HepG2 (cell line): ENCODE measurements around the gene ST8SIA6. TPM values are rescaled to one million over a fixed set of nuclear protein-coding genes. Genes with fewer than 3 reads are reported as not detected.

Experiments
- ATAC-seq: fragments of 200-7000 bp; cut with Tn5 transposase; 3 replicates; pipeline ENCODE4 v1.9.1; 2020; ENCODE audit warnings: mild to moderate bottlenecking, moderate library complexity
- BruUV-seq: library from RNA; stranded (reverse); fragments of 400-500 nt; replicated peaks from 2 replicates; lab custom pipeline; 2021; lab: Mats Ljungman, UMichigan
- CTCF ChIA-PET: fragments of 300-600 bp; formaldehyde crosslinking; extraction: SDS; loops from one replicate; lab custom pipeline; 2021; ENCODE audit warnings: low total read pairs, inconsistent platforms, low intra/inter-chr PET ratio; lab: Yijun Ruan, JAX
- POLR2A ChIA-PET: fragments of 350-600 bp; sonication (Branson Sonifier 250); formaldehyde crosslinking; loops from one replicate; lab custom pipeline; 2020; ENCODE audit warnings: antibody characterized with exemption, inconsistent platforms; lab: Yijun Ruan, JAX
- DNase-seq: peaks from one replicate; pipeline ENCODE4 v3.0.0-alpha.2; 2015; ENCODE audit warnings: low spot score
- FAIRE-seq: peaks from 3 replicates; lab custom pipeline; 2011; peaks lifted over from hg19 to GRCh38; lab: Jason Lieb, UNC
- H2AFZ ChIP-seq: one replicate; pipeline ENCODE4 v1.6.1; 2011; ENCODE audit warnings: low read length, inconsistent platforms
- H3K27ac ChIP-seq: fragments of 300-600 bp; 3 replicates; pipeline ENCODE4 v1.8.0; 2011; ENCODE audit warnings: mixed run types, mild to moderate bottlenecking, mixed read lengths, low read length, inconsistent platforms; ENCODE audit not compliant: insufficient read depth; ENCODE audit errors: extremely low read length
- H3K27me3 ChIP-seq, 2 experiments: fragments of 200-600 bp in 1 of 2; 2 replicates in 1 of 2; 3 replicates in 1 of 2; pipeline versions ENCODE4 v1.6.0 to v1.8.0; 2011; ENCODE audit warnings: low read length in 2 of 2, mild to moderate bottlenecking in 2 of 2, moderate library complexity in 2 of 2, inconsistent platforms in 1 of 2; ENCODE audit not compliant: insufficient read depth in 2 of 2, control insufficient read depth in 1 of 2
- H3K36me3 ChIP-seq, 2 experiments: fragments of 200-600 bp in 1 of 2; replicated peaks in 1 of 2; 2 replicates in 1 of 2; 3 replicates in 1 of 2; pipeline versions ENCODE4 v1.5.1 to v1.8.0; 2011; ENCODE audit warnings: low read length in 2 of 2, inconsistent platforms in 1 of 2; ENCODE audit not compliant: insufficient read depth in 2 of 2, control insufficient read depth in 1 of 2
- H3K4me1 ChIP-seq: 2 replicates; pipeline ENCODE4 v1.5.1; 2012; ENCODE audit warnings: low read length, inconsistent platforms; ENCODE audit not compliant: insufficient read depth
- H3K4me2 ChIP-seq: 2 replicates; pipeline ENCODE4 v1.6.0; 2011; ENCODE audit warnings: low read depth, low read length, inconsistent platforms
- H3K4me3 ChIP-seq, 3 experiments: fragments of 200-600 bp in 1 of 3; sonication (generic), shearing (Covaris generic) in 1 of 3; replicated peaks in 1 of 3; 2 replicates each; pipeline ENCODE4 v1.5.1; 2011 to 2016; ENCODE audit warnings: low read length in 3 of 3, inconsistent platforms in 2 of 3, low read depth in 2 of 3, mild to moderate bottlenecking in 2 of 3, control low read depth in 1 of 3, mixed read lengths in 1 of 3; ENCODE audit not compliant: insufficient read depth in 1 of 3
- H3K79me2 ChIP-seq: one replicate; pipeline ENCODE4 v1.6.1; 2011; ENCODE audit warnings: low read length, inconsistent platforms; ENCODE audit not compliant: insufficient read depth
- H3K9ac ChIP-seq: 2 replicates; pipeline ENCODE4 v1.6.0; 2011; ENCODE audit warnings: mild to moderate bottlenecking, low read depth, low read length, inconsistent platforms; ENCODE audit not compliant: insufficient read depth
- H3K9me3 ChIP-seq: 2 replicates; pipeline ENCODE4 v1.5.1; 2012; ENCODE audit warnings: mild to moderate bottlenecking, low read length
- H4K20me1 ChIP-seq: 2 replicates; pipeline ENCODE4 v1.6.0; 2011; ENCODE audit warnings: inconsistent platforms, mild to moderate bottlenecking, low read length, moderate library complexity; ENCODE audit not compliant: insufficient read depth
- ETS1 ChIP-seq: sonication (generic); formaldehyde crosslinking; IDR thresholded peaks from 2 replicates; pipeline ENCODE4 v1.4.0; 2020; ENCODE audit warnings: missing genetic modification reagents
- HCFC1 ChIP-seq: fragments of 150-350 bp; IDR thresholded peaks from 2 replicates; pipeline ENCODE4 v1.6.1; 2014; ENCODE audit warnings: low read depth, low read length
- SUZ12 ChIP-seq: fragments of 150-350 bp; IDR thresholded peaks from 2 replicates; pipeline ENCODE4 v1.6.1; 2014; ENCODE audit warnings: low read depth, low read length
- ZNF512B ChIP-seq: sonication (generic); formaldehyde crosslinking; IDR thresholded peaks from 2 replicates; pipeline ENCODE4 v1.5.1; 2020; ENCODE audit warnings: missing genetic modification reagents, mild to moderate bottlenecking, borderline replicate concordance
- ZNF562 ChIP-seq: sonication (generic); formaldehyde crosslinking; IDR thresholded peaks from 2 replicates; pipeline ENCODE4 v1.8.0; 2022; ENCODE audit warnings: missing genetic modification reagents, borderline replicate concordance
- ZNF691 ChIP-seq: sonication (generic); formaldehyde crosslinking; IDR thresholded peaks from 2 replicates; pipeline ENCODE4 v1.4.0; 2020; ENCODE audit warnings: missing genetic modification reagents, low read depth, mild to moderate bottlenecking, borderline replicate concordance
- WGBS: methylation state at CpG from one replicate; pipeline ENCODE4 v1.1.6; 2017; ENCODE audit warnings: low lambda C conversion rate; 5-methylcytosine and 5-hydroxymethylcytosine counted together
- in situ Hi-C: cut with HindIII; loops from 2 replicates; pipeline ENCODE4 v1.10.0; 2017; ENCODE audit warnings: low pct_unique_long_range_greater_than_20kb; ENCODE audit not compliant: extremely low pct_ligation_motif_present
- intact Hi-C: fragments of 100-400 bp; cut with micrococcal nuclease; formaldehyde crosslinking; loops from one replicate; pipeline ENCODE4 v1.10.0; 2022; ENCODE audit not compliant: unreplicated experiment
- polyA plus RNA-seq, 8 experiments: library from polyadenylated mRNA; depleted of rRNA in 3 of 8; stranded (reverse) in 7 of 8; unstranded in 1 of 8; fragments of >200 nt; fragmentation: Illumina TruSeq in 4 of 8; extraction: Trizol in 4 of 8; gene quantifications; 2 replicates each; pipeline versions ENCODE4 v1.2.1 to v1.2.3, GENCODE V29; 2011 to 2016; ENCODE audit warnings: low read depth in 4 of 8, missing spikeins in 1 of 8, mixed read lengths in 1 of 8; ENCODE audit not compliant: insufficient read depth in 1 of 8
- total RNA-seq, 5 experiments: library from RNA; depleted of rRNA; stranded (reverse); fragments of >200 nt; fragmentation: Illumina TruSeq; extraction: Trizol; gene quantifications; 2 replicates each; pipeline ENCODE4 v1.2.3, GENCODE V29; 2016; ENCODE audit warnings: low read depth in 1 of 5
- TF ChIP-seq, protein P1 (sequence below): sonication (generic); formaldehyde crosslinking; IDR thresholded peaks from 2 replicates; pipeline ENCODE4 v1.8.1; 2023; ENCODE audit warnings: missing genetic modification reagents, inconsistent platforms, borderline replicate concordance
- TF ChIP-seq, protein P2 (sequence below): IDR thresholded peaks from 2 replicates; pipeline ENCODE4 v1.6.1; 2016

ST8SIA6 gene
- total and polyA plus RNA-seq, 2 of the 13 experiments (the other 11 are each of a cell fraction or from before 2014, with no cell fraction given): not detected

GRCh38 chr10:17381502-17382142 is 72.8 kb downstream of the ST8SIA6 start (continued):
- TF ChIP-seq ZNF512B: no peak
- no peak for TF ChIP-seq SUZ12
- TF ChIP-seq ZNF691 (CRISPR knock-in tag): no peak
- TF ChIP-seq, protein P1, sequence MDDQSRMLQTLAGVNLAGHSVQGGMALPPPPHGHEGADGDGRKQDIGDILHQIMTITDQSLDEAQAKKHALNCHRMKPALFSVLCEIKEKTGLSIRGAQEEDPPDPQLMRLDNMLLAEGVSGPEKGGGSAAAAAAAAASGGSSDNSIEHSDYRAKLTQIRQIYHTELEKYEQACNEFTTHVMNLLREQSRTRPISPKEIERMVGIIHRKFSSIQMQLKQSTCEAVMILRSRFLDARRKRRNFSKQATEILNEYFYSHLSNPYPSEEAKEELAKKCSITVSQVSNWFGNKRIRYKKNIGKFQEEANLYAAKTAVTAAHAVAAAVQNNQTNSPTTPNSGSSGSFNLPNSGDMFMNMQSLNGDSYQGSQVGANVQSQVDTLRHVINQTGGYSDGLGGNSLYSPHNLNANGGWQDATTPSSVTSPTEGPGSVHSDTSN (CRISPR knock-in tag): no peak

DNA sequence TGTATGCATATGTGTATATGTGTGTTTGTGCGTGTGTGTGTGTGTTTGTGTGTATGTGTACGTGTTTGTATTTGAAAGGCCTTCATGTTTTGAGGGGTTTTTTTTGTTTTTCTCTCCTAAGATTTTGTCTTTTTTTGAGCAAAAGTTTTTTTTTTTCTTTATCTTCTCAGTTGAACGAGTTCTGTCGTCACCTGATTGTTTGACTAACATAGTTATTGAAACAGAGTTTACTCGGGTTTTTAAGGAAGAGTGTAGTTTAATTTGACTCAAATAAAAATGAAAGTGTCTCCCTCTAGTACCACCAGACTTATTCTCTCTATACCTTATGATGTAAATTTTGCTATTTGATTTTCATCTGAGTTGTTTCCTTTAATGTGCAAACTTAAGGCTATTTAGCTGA is 73.5 kb downstream of the ST8SIA6 start:
- H3K27me3 ChIP-seq: 0 out of 5 replicates have a peak, but pooled peaks cover 0 to 3% of the 10 kb centered on the region in 2 experiments
- no peaks in the 10 kb centered on the region for H3K36me3 ChIP-seq
- no peak for FAIRE-seq
- no peaks in the 10 kb centered on the region for H3K79me2 ChIP-seq
- H3K9me3 ChIP-seq: no peaks in the 10 kb centered on the region
- H3K4me3 ChIP-seq: no peak overlapping the region
- no peak for DNase-seq
- TF ChIP-seq, protein P2, sequence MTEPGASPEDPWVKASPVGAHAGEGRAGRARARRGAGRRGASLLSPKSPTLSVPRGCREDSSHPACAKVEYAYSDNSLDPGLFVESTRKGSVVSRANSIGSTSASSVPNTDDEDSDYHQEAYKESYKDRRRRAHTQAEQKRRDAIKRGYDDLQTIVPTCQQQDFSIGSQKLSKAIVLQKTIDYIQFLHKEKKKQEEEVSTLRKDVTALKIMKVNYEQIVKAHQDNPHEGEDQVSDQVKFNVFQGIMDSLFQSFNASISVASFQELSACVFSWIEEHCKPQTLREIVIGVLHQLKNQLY (CRISPR knock-in tag): no peak
- TF ChIP-seq HCFC1 (no peak), ETS1 (CRISPR knock-in tag) (no peak), ZNF562 (CRISPR knock-in tag) (no peak)
- ChIA-PET CTCF (no interaction called here), POLR2A (no interaction called here)
- H2AFZ ChIP-seq: no peak overlapping the region
- ATAC-seq: no peak
- in situ Hi-C loops (no loop called here), intact Hi-C loops (no loop called here)
- 0% methylated on average over 5 of the region's 5 CpGs for WGBS
- H3K4me1 ChIP-seq: no peaks in the 10 kb centered on the region
- no peak overlapping the region for H3K4me2 ChIP-seq
- H3K9ac ChIP-seq: no peak overlapping the region
- no peak overlapping the region for H3K27ac ChIP-seq
- H4K20me1 ChIP-seq: no peaks in the 10 kb centered on the region
- BruUV-seq: no TSS peak
